ENCODE measurements around the gene HS6ST2.
A peak's percentile ranks its signal among the peaks of the same experiment; 100 is the strongest.

The HS6ST2 gene

DNA sequence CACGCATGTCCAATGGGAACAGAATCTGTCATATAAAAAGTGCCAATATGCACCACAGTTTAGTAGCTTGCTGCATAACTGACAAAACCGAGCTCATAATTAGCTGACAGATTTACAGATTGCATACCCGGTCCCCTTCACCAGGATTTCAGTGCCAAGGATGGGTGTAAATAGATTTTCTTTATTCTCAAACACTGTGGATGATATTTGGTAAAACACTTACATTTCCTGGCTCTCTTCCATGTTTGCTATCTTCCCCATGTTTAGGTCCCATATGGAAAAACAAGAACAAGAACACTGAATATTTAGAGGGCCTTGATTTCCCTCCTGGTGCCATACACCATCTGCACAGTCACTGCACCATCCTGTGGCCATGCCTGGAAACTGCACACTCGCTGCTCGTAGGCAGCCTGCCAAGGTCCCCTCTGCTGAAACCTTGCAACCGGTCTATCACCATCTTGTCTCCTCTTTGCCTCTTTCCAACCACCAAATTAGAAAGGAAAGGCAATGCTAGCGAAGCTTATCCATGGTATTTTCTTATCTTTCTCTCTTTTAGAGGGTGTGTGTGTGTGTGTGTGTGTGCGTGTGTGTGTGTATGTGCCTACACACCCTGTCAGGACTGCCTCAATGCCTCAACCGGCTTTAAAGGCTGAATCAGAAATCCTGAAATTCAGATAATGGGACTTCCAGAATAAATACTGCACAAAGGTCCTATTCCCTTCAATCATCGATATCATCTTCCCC lies 345.4 kb downstream of the HS6ST2 start:
- TF ChIP-seq, protein P1, sequence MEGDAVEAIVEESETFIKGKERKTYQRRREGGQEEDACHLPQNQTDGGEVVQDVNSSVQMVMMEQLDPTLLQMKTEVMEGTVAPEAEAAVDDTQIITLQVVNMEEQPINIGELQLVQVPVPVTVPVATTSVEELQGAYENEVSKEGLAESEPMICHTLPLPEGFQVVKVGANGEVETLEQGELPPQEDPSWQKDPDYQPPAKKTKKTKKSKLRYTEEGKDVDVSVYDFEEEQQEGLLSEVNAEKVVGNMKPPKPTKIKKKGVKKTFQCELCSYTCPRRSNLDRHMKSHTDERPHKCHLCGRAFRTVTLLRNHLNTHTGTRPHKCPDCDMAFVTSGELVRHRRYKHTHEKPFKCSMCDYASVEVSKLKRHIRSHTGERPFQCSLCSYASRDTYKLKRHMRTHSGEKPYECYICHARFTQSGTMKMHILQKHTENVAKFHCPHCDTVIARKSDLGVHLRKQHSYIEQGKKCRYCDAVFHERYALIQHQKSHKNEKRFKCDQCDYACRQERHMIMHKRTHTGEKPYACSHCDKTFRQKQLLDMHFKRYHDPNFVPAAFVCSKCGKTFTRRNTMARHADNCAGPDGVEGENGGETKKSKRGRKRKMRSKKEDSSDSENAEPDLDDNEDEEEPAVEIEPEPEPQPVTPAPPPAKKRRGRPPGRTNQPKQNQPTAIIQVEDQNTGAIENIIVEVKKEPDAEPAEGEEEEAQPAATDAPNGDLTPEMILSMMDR (IDR thresholded peaks at IDR 0.05; ENCODE audit: low read depth, low read length) = peak; percentile 68
- DNase-seq (ENCODE audit: extremely low read depth, low read depth) = no peak

DNA sequence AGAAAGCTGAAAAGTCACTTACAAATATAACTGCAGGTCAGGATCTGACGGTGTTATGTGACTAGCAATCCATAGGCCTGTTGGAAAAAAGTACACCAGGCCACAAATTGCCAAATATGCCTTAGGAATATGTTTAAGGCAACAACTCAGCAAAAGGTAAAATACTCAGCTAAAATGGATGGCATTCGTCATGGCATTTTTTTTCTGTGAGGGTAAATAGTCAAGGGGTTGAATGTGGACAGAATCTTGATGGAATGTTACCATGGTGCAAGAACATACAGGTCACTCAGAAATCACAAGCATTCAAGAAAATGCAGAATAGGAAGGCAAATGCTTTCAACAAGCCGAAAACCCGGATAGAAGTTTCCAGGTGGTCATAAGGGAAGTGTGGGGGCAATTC lies 347.9 kb downstream of the HS6ST2 start:
- TF ChIP-seq, protein P1 (IDR thresholded peaks at IDR 0.05; ENCODE audit: low read depth, low read length) = no peak
- no peak for DNase-seq (ENCODE audit: extremely low read depth, low read depth)

DNA sequence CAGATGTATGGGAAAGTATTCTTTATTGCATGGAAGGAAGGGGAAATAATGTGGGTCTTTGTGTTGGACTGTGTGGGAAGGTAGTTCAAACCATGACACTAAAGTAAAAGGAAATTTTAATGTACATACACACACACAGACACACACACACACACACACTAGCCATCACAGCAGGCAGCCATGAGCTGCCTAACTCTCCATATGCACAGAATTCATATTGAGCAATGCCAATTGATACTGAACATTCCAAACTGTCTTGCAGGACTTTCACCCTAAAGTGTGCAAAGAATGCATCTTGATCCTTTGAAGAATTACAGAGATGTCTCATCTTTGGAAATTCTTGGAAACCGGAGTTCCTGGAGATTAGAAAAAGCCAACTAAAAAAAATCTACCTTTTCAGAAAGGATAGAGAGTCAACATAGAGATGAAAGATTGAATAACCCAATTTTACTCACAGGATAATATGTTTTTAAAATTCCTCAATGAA lies 349.0 kb downstream of the HS6ST2 start:
- TF ChIP-seq, protein P1 (IDR thresholded peaks at IDR 0.05; ENCODE audit: low read depth, low read length) = no peak
- DNase-seq (ENCODE audit: extremely low read depth, low read depth) = no peak

DNA sequence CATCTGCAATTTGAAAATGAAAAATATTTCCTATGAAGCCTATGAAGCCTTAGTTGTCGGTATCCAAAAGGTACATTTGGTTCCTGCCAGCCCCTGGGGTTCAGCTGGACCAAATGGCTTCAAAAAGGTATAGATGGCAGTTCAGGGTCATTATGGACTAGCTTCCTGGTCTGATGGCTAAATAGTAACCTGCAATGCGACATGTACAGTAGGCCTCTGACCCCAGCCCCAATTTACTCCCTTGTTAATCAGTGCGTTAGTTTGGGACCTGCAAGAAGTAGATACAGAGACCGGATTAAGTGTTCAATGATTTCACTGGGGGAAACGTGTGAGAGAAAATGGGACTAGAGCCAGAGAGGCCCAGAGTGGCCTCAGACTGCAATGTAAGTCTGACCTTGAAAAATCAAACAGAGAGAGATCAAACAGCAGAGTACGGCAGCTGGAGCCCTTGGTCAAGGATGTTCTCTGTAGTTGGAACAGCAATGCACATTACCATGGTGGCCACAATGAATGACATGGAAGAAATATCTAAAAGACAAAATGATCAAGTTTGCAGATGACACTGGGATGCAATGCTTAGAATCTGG lies 354.6 kb downstream of the HS6ST2 start:
- TF ChIP-seq, protein P1 (IDR thresholded peaks at IDR 0.05; ENCODE audit: low read depth, low read length) = no peak

DNA sequence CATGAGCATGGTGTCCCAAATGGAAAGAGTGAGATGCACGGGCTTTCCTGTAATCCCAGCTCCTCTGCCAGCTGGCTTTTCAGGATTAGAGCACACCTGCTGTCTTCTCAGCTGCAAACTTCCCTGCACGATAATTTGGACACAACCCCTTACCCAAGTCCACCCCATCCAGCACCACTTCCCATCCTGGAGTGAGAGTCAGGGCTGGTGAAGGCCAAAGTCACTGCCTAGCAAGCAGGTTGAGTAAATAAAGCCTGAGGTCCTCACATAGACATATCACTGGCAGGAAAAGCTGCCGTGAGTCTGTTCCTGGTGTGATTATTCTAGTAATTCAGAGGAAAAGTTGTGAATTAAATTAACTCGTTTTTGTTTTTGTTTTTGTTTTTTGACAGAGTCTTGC lies 355.7 kb downstream of the HS6ST2 start:
- no peak for DNase-seq (ENCODE audit: extremely low read depth, low read depth)
- TF ChIP-seq, protein P1 (IDR thresholded peaks at IDR 0.05; ENCODE audit: low read depth, low read length) = no peak

More for the DNA sequence above, 354.6 kb downstream of the HS6ST2 start:
- no peak for DNase-seq (ENCODE audit: extremely low read depth, low read depth)

DNA sequence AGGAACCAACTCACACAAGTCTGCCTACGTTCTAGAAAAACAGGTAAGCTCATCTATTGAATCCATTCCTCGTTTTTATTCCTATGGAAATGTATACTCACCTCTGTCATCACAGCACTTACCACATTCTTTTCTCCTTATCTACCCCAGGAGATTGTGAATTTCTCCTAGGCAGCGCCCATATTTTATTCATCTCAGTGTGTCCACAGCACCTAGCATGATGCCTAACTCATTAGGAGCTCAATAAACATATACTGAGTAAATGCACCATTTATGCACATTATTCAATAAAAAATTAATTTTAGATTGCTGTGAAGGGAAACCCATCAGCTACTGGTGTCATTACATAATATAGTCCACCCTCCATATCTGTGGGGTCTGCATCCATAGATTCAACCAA lies 363.4 kb downstream of the HS6ST2 start:
- TF ChIP-seq, protein P1 (IDR thresholded peaks at IDR 0.05; ENCODE audit: low read depth, low read length) = no peak

DNA sequence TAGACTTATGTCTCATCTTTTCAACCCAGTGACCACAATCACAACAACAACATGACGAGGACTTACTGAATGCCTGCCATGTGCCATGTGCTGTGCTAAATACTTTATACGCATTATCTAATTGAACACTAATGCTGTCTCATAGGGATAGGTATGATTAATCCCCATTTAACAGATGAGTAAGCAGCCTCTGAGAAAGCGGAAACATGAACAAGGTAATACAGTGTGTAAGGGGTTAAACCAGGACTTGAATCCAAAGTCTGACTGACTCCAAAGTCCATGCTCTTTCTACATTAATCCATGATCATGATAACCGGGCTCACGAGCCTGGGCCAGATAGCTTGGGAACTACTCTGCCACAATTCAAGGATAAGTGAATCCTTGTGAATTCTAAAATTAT lies 364.3 kb downstream of the HS6ST2 start:
- TF ChIP-seq, protein P1 (IDR thresholded peaks at IDR 0.05; ENCODE audit: low read depth, low read length) = no peak
- no peak for DNase-seq (ENCODE audit: extremely low read depth, low read depth)

More for the DNA sequence above, 363.4 kb downstream of the HS6ST2 start:
- DNase-seq (ENCODE audit: extremely low read depth, low read depth) = no peak

Measured in AG09319 (cell line).